RPMI8226 (cell line): ENCODE data around the gene EXT2.

ENCODE experiments used
- DNase-seq: peaks from one replicate; pipeline ENCODE4 v3.0.0-alpha.2; 2015

EXT2 gene

DNA sequence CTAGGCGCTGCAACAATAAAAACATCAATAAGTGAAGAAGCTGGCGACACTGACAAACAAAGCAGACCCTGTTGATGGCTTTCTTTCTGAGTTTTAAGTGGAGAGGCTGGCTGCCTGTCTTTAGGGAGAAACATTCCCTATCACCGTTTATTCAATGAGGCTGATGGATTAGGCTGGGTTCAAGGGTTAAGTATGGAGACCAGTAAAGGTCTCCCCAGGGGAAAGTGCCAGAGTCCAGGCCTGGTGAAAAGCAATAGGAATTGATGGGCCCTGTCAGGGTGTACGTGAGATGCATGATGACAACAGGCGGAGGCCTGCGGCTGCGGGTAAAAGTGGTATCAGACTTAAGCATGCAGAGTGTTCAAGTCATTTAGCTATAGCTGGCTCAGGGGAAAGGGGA lies 111.8 kb downstream of the EXT2 start:
- DNase-seq: no peak

DNA sequence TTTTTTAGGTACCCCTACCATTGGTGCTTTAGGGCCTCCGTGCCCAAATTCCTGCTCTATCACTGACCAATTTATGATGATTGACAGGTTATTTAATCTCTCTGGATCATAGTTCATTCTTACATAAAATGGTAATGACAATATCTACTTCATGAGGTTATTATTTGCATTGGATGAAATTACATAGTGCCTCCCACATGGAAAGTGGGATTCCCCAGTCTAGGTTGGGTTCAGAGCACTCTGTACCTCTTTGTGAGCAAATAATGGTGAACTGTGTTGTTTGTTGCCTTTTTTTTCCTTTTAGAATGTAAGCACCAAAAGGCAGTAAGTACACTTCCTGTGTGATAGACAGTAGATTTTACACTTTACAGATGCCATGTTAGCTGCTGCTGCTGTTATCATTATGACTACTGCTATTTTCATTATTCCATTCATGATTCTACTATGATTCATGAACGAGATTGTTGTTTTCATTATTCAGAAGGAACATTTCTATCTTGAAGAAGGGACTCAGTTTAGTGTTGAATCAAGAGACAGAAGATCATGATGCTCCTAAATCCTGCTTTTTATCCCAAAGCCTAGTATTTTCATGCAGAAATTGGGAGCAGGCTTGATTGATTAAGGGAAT lies 113.6 kb downstream of the EXT2 start:
- DNase-seq: no peak

- no peak for DNase-seq
Observed at GRCh38 chr11:44212128-44212527, 116.7 kb downstream of the EXT2 start.

GRCh38 chr11:44213148-44213547 lies 117.7 kb downstream of the EXT2 start:
- DNase-seq: no peak

- DNase-seq: no peak
Observed at GRCh38 chr11:44217432-44217831, 122.0 kb downstream of the EXT2 start.

- DNase-seq: no peak
Observed at GRCh38 chr11:44219830-44220796, 124.6 kb downstream of the EXT2 start.

DNA sequence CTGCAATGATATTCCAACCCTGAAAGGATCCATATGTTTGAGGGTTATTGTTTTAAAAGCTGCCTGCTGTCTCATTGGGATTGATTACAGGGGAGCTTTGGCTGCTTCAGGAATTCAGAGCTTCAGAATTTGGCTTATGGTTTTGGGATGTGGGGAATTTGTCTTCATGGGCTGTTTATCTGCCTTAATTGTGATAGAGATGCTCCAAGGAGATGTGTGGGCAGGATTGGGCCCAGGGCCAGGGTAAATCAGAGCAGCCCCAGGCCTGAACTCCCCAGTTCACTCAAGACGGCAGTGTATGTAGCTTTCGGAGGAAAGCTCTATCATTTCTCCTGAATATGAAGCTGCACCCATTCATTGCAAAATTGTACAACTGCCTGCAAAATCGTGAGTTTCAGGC lies 126.0 kb downstream of the EXT2 start:
- no peak for DNase-seq

- no peak for DNase-seq
Observed at GRCh38 chr11:44221992-44222391, 126.5 kb downstream of the EXT2 start.

DNA sequence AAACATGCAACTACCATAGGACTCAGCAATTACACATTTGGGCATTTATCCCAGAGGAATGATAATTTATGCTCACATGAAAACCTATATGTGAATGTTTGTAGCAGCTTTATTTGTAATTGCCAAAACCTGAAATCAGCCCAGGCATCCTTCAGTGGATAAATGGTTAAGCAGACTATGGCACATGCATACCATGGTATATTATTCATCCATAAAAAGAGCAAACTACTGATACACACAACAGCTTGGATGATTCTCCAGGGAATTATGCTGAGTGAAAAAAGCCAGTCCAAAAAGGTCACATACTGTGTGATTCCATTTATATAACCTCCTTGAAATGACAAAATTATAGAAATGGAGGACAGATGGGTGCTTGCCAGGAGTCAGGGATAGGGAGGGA lies 127.8 kb downstream of the EXT2 start:
- no peak for DNase-seq

- no peak for DNase-seq
Observed at GRCh38 chr11:44224867-44225501, 129.5 kb downstream of the EXT2 start.

DNA sequence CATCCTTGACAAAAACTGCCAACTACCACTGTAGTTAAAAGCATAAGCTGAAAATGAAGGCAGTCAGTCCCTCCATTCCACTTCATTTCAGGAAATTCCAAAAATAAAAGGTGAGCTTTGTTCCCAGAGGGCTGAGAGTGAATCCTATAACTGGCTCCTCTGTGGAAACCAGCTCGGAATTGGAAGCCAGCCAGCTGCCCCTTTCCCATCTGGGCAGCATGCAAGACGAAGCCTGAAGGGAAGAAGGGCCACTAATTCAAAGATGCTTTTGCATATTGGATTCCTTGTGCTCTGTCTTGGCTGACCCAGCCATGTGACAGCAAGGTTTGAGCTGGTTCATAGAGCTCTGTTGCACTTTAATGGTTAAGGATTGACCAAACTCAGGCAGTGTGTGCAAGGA lies 131.0 kb downstream of the EXT2 start:
- DNase-seq: no peak

DNA sequence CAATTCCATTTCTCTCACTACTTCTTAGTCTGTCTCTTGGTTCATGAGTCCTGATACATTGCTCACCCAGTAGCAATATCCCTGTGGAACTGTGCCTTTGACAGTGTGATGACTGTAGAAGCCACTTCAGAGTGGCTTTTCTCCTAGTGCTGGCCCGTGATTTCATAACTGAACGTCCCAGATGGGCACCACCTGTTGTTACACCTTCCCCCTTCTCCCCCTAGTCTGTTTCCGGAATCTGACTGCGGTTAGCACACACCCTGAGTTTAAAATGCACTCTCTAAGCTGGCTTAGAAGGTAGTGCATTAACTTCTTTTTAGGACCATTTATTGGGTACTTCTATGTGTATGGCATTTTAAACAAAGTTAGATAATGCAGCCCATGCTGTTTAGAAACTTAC lies 131.5 kb downstream of the EXT2 start:
- no peak for DNase-seq

- no peak for DNase-seq
Observed at GRCh38 chr11:44228379-44228778, 132.9 kb downstream of the EXT2 start.

GRCh38 chr11:44229098-44229497 lies 133.6 kb downstream of the EXT2 start:
- no peak for DNase-seq

DNA sequence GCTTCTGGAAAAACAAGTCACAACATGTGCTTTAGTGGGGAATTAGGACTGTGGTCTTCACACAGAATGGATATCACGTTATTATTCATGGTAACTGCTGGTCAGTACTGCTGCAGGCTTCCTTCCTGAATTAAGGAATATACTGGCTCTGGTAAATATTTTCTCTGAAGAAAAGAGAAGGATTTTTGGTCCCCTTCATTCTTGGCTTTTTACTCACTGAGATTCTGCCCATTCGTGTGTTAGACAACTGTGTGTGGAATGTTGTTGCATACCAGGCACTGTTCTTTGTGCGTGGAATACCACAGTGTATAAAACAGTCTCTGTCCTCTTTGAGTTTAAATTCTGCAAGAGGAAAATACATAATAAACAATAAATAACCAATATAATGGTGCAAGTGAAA lies 134.1 kb downstream of the EXT2 start:
- DNase-seq: no peak

DNA sequence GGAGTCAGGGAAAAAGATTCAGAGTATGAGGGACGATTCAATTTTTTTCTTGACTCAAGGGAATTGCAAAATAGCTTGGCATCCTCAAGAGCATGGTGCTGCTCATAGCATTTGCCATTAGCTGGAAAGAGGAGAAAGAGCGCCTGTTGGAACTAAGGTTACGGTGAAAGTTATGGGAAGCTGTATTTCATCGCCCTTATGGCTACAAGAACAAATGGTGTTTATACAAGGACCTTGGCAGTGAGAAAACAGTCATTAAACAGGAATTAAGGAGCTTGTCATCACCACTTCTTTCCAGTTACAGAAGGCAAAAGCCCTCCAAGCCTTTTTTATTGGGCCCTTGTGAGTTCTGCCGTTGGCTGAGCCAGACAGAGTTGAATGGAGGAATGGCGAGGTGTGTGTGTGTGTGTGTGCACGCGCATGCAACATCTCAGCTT lies 140.3 kb downstream of the EXT2 start:
- no peak for DNase-seq

- no peak for DNase-seq
Observed at GRCh38 chr11:44236296-44236695, 140.8 kb downstream of the EXT2 start.

- DNase-seq: no peak
Observed at GRCh38 chr11:44237156-44237555, 141.7 kb downstream of the EXT2 start.

DNA sequence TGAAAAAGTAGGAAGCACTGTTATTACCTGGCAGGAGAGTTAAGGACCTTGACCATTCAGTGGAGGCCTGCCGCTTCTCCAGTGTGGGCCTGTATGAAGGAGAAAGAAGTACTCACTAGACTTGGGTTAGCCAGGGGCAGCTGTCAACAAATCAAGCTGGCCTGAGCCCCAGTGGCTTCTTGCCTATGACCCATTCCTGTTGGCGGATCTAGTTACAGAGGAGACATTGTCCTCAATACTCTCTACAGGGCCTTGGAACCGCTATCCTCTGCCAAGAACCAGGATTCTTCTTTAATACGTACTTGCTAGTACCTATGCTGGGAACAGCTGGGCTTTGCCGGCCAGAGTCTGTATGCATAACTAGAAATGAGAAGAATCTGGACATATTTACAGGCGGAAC lies 146.4 kb downstream of the EXT2 start:
- no peak for DNase-seq

- no peak for DNase-seq
Observed at GRCh38 chr11:44243086-44243485, 147.6 kb downstream of the EXT2 start.

DNA sequence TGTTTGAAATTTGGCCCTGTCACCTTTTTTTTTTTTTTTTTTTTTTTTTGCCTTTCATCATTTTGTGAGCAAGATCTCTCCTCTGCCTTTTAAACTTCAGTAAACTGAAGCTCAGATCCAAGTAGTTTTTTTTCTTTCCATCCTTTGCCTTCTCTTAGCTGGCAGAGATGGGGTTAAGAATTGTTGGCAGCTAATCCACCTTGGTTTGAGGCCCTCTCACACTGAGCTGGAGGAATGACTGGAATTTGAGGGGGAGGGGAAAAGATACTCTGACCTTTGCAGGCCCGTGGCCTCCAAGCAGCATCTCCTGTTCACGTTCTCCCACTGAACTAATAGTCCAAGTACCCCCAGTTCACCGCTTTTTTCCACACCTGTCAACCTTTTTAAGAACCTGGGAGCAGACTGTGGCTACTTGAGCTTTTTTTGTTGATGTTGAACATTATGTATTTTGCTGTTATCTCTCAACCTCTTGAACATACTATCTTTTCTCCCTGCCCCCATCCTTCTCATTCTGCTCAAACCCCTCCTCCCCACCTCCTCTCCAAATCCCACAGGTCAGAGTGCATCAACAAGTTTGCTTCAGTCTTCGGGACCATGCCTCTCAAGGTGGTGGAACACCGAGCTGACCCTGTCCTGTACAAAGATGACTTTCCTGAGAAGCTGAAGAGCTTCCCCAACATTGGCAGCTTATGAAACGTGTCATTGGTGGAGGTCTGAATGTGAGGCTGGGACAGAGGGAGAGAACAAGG lies 148.3 kb downstream of the EXT2 start:
- DNase-seq: no peak

DNA sequence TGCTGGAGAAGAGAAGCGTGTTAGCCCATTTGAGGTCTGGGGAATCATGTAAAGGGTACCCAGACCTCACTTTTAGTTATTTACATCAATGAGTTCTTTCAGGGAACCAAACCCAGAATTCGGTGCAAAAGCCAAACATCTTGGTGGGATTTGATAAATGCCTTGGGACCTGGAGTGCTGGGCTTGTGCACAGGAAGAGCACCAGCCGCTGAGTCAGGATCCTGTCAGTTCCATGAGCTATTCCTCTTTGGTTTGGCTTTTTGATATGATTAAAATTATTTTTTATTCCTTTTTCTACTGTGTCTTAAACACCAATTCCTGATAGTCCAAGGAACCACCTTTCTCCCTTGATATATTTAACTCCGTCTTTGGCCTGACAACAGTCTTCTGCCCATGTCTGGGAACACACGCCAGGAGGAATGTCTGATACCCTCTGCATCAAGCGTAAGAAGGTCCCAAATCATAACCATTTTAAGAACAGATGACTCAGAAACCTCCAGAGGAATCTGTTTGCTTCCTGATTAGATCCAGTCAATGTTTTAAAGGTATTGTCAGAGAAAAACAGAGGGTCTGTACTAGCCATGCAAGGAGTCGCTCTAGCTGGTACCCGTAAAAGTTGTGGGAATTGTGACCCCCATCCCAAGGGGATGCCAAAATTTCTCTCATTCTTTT lies 149.3 kb downstream of the EXT2 start:
- DNase-seq: no peak

DNA sequence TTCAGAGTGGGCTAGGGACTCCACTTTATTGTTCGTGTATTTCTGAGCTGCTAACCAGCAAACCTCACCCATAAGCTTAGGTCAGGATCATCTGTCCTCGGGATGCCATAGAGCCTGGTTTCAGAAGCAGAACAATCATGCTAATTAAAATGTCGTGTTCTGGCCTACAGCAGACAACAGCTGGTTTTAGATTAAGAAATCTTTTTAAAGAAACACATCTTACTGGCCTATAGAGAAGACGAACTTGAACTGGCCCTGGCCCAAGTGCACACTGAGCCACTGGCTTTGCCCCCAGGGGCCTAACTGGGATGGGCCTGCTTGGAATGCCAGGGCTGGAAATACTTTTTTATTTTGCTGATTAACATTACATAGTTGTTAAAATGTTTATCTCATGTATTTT lies 151.2 kb downstream of the EXT2 start:
- no peak for DNase-seq
